RWPE2 (cell line): ENCODE measurements around the gene CACNB1.
"Not testable (repeated sequence)": the region's sequence is repeated elsewhere in the genome, so short reads cannot be mapped to it uniquely, and the experiment has no call there.

Experiments
- ATAC-seq: fragments of 200-7000 bp; cut with Tn5 transposase; 3 replicates; pipeline ENCODE4 v1.9.1; 2021; ENCODE audit warnings: low read depth
- DNase-seq: peaks from one replicate; pipeline ENCODE4 v3.0.0-alpha.2; 2020; ENCODE audit warnings: low spot score
- H3K27ac ChIP-seq: fragments of 450-650 bp; 2 replicates; pipeline ENCODE4 v1.5.1; 2017; ENCODE audit warnings: mild to moderate bottlenecking; ENCODE audit not compliant: poor library complexity, severe bottlenecking
- H3K27me3 ChIP-seq: fragments of 250-450 bp; sonication (Bioruptor Pico); 2 replicates; pipeline ENCODE4 v1.5.1; 2021; ENCODE audit warnings: mild to moderate bottlenecking, moderate library complexity; ENCODE audit not compliant: insufficient read depth, poor library complexity, severe bottlenecking
- H3K36me3 ChIP-seq: fragments of 250-450 bp; sonication (Bioruptor Pico); 2 replicates; pipeline ENCODE4 v1.5.1; 2020; ENCODE audit warnings: low read depth, mild to moderate bottlenecking, moderate library complexity
- H3K4me1 ChIP-seq: fragments of 250-450 bp; sonication (Bioruptor Pico); 2 replicates; pipeline ENCODE4 v1.5.1; 2021; ENCODE audit warnings: mild to moderate bottlenecking, moderate library complexity; ENCODE audit not compliant: insufficient read depth, poor library complexity, severe bottlenecking
- H3K4me3 ChIP-seq: fragments of 250-450 bp; sonication (Bioruptor Pico); 2 replicates; pipeline ENCODE4 v1.5.1; 2021; ENCODE audit warnings: mild to moderate bottlenecking, moderate library complexity; ENCODE audit not compliant: severe bottlenecking
- H3K9me3 ChIP-seq: fragments of 250-450 bp; sonication (Bioruptor Pico); 2 replicates; pipeline ENCODE4 v1.5.1; 2021; ENCODE audit warnings: mild to moderate bottlenecking, moderate library complexity; ENCODE audit not compliant: severe bottlenecking
- TF ChIP-seq, protein P1 (sequence below): fragments of 450-650 bp; IDR thresholded peaks from one replicate; pipeline ENCODE4 v1.5.1; 2017; ENCODE audit warnings: mild to moderate bottlenecking, moderate library complexity; ENCODE audit not compliant: poor library complexity, severe bottlenecking

Gene CACNB1

DNA sequence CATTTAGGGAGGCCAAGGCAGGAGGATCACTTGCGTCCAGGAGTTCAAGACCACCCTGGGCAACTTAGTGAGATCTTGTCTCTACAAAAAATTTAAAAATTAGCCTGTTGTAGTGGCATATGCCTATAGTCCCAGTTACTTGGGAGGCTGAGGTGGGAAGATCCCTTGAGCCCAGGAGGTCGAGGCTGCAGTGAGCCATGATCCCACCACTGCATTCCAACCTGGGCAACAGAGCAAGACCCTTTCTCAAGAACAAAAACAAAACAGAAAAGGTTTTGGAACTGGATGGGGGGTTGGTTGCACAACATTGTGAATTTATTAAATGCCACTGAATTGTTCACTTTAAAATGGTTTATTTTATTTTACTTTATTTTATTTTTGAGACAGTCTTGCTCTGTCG lies 67.3 kb downstream of the CACNB1 start:
- H3K4me1 ChIP-seq = no peaks in the 10 kb centered on the region
- H3K4me3 ChIP-seq = no peak overlapping the region

DNA sequence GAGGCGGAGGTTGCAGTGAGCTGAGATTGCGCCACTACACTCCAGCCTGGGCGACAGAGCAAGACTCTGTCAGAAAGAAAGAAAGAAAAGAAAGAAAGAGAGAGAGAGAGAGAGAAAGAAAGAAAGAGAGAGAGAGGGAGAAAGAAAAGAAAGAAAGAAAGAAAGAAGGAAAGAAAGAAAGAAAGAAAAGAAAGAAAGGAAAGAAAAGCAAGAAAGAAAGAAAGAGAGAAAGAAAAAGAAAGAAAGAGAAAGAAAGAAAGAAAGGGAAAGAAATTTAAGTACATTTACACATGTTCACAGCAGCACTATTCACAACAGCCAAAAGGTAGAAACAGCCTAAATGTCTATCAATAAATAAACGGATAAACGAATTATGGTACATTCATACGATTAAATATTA lies 67.9 kb downstream of the CACNB1 start:
- not testable (repeated sequence) for H3K4me3 ChIP-seq, DNase-seq, H3K27me3 ChIP-seq, H3K4me1 ChIP-seq, H3K36me3 ChIP-seq, H3K9me3 ChIP-seq, ATAC-seq, H3K27ac ChIP-seq

More for the DNA sequence above, 67.3 kb downstream of the CACNB1 start:
- no peaks in the 10 kb centered on the region for H3K27me3 ChIP-seq
- TF ChIP-seq, protein P1, sequence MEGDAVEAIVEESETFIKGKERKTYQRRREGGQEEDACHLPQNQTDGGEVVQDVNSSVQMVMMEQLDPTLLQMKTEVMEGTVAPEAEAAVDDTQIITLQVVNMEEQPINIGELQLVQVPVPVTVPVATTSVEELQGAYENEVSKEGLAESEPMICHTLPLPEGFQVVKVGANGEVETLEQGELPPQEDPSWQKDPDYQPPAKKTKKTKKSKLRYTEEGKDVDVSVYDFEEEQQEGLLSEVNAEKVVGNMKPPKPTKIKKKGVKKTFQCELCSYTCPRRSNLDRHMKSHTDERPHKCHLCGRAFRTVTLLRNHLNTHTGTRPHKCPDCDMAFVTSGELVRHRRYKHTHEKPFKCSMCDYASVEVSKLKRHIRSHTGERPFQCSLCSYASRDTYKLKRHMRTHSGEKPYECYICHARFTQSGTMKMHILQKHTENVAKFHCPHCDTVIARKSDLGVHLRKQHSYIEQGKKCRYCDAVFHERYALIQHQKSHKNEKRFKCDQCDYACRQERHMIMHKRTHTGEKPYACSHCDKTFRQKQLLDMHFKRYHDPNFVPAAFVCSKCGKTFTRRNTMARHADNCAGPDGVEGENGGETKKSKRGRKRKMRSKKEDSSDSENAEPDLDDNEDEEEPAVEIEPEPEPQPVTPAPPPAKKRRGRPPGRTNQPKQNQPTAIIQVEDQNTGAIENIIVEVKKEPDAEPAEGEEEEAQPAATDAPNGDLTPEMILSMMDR = no peak
- ATAC-seq (no peak), DNase-seq (no peak)
- no peak overlapping the region for H3K27ac ChIP-seq
- H3K36me3 ChIP-seq = no peaks in the 10 kb centered on the region
- H3K9me3 ChIP-seq = no peaks in the 10 kb centered on the region

DNA sequence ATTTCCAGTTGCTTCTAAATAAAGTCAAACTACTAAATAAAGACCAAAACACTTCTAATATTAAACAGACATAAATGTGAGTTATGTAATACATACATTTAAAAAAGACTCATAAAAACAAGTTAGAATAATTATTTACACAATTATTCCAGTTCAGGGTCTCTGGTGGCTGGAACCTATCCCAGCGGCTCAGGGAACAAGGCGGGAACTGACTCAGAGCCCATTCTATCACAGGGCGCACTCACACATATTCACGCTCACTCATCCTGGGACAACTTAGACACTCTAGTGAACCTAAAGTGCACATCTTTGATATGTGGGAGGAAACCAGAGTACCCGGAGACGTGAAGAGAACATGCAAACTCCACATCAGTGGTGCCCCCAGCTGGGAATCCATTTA lies 71.0 kb downstream of the CACNB1 start:
- no peaks in the 10 kb centered on the region for H3K27me3 ChIP-seq
- TF ChIP-seq, protein P1 = no peak
- H3K4me3 ChIP-seq = no peak overlapping the region
- no peak overlapping the region for H3K27ac ChIP-seq
- ATAC-seq (no peak), DNase-seq (no peak)
- no peaks in the 10 kb centered on the region for H3K36me3 ChIP-seq
- H3K9me3 ChIP-seq = no peaks in the 10 kb centered on the region
- H3K4me1 ChIP-seq = no peaks in the 10 kb centered on the region

DNA sequence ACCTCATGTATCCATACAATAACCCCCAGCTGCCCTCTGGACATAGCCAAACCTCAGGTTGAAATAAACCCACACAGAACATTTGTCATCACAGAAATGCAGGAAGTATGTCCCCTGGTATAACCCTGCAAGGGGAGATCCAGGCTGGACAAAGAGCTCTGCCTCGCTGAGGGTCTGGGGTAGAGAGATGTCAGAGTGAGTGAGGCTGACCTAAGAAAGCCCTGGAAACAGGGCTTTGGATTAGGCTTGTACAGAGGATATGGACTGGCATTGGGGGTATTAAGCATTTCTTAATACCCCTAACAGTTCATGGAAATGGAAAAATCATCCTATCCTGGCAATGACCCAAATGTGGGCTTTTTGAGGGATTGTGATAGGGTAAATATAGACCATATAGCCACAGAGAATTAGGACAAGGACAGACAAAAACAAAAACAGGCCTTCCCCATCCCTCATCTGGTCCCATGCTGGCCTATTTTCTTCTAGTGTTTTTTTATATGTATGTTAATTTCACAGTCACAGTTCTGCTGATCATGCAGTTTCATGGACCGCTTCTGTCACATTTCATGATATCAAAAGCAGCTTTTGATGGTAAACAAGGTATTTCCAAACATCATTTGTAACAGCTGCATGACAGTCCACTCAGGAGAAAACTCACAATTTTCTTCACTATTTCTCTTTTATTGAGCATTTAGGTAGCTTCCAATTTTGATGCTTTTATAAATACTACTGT lies 72.2 kb downstream of the CACNB1 start:
- TF ChIP-seq, protein P1 = no peak
- no peaks in the 10 kb centered on the region for H3K36me3 ChIP-seq
- no peaks in the 10 kb centered on the region for H3K27me3 ChIP-seq
- ATAC-seq (no peak), DNase-seq (no peak)
- H3K9me3 ChIP-seq = no peaks in the 10 kb centered on the region
- no peak overlapping the region for H3K4me3 ChIP-seq
- H3K4me1 ChIP-seq = no peaks in the 10 kb centered on the region
- H3K27ac ChIP-seq = no peak overlapping the region

DNA sequence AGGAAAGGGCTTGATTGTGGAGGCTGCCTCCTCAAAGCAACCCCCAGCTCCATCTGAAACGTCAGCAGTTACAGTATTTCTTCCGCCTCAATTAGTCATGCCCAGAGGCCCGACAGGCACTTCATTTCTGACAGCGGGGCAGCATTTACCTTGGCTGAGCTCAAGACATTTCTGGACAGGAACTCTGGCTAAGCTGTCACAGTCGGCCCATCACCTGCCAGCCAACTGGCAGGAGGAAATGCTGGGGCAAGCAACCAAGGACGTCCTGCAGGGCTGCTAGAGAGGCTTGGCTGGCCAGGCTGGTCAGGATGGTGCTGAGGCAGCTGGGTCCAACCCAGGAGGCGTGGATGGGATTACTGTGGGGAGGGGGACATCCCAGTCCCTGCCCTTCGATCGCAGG lies 73.8 kb downstream of the CACNB1 start:
- no peaks in the 10 kb centered on the region for H3K27me3 ChIP-seq
- no peak overlapping the region for H3K4me3 ChIP-seq
- H3K4me1 ChIP-seq = no peaks in the 10 kb centered on the region
- TF ChIP-seq, protein P1 = no peak
- no peak overlapping the region for H3K27ac ChIP-seq
- H3K9me3 ChIP-seq = no peaks in the 10 kb centered on the region
- DNase-seq (no peak), ATAC-seq (peak; percentile 27; the same call in 2 of the 3 replicates)
- no peaks in the 10 kb centered on the region for H3K36me3 ChIP-seq
